K562 (cell line): Measurements from ENCODE around the gene PRKAG2. TPM values are rescaled to one million over a fixed set of nuclear protein-coding genes. Genes with fewer than 3 reads are reported as not detected.

Source experiments
- E4F1 ChIP-seq: fragments of 250-450 bp; sonication (Bioruptor Pico); IDR thresholded peaks from 2 replicates; pipeline ENCODE4 v1.5.0; 2021; ENCODE audit warnings: mild to moderate bottlenecking, borderline replicate concordance
- ELK3 ChIP-seq: fragments of 450-650 bp; formaldehyde crosslinking; IDR thresholded peaks from 2 replicates; pipeline ENCODE4 v1.4.0; 2020; ENCODE audit warnings: mild to moderate bottlenecking
- HMGN3 ChIP-seq: IDR thresholded peaks from 2 replicates; pipeline ENCODE4 v1.6.1; 2011; ENCODE audit warnings: borderline replicate concordance, low read depth, mild to moderate bottlenecking, mixed read lengths, low read length; ENCODE audit not compliant: insufficient read length; ENCODE audit errors: extremely low read depth
- MAZ ChIP-seq, 2 experiments: fragments of 450-650 bp in 1 of 2; sonication (generic) in 1 of 2; formaldehyde crosslinking; IDR thresholded peaks in 1 of 2; conservative IDR thresholded peaks in 1 of 2; 2 replicates each; pipeline versions ENCODE4 v1.4.0 to v1.5.0; 2020; ENCODE audit warnings: mild to moderate bottlenecking in 1 of 2, missing genetic modification reagents in 1 of 2
- NELFE ChIP-seq: IDR thresholded peaks from 2 replicates; pipeline ENCODE4 v1.6.1; 2011; ENCODE audit warnings: mild to moderate bottlenecking; ENCODE audit not compliant: insufficient read depth, insufficient read length
- NFATC3 ChIP-seq: fragments of 450-650 bp; IDR thresholded peaks from 2 replicates; pipeline ENCODE4 v1.6.1; 2017; ENCODE audit warnings: mild to moderate bottlenecking
- NFXL1 ChIP-seq: fragments of 450-650 bp; formaldehyde crosslinking; IDR thresholded peaks from 2 replicates; pipeline ENCODE4 v1.4.0; 2021; ENCODE audit warnings: mild to moderate bottlenecking
- PHF8 ChIP-seq: fragments of 200-600 bp; sonication (generic); IDR thresholded peaks from 2 replicates; pipeline ENCODE4 v1.6.1; 2012; ENCODE audit warnings: mixed run types, mild to moderate bottlenecking, inconsistent platforms, low read length, moderate library complexity, borderline replicate concordance
- SAFB2 ChIP-seq: fragments of 200-400 bp; formaldehyde crosslinking; IDR thresholded peaks from 2 replicates; pipeline ENCODE4 v1.6.1; 2018; ENCODE audit warnings: borderline replicate concordance, low read length, low read depth, moderate library complexity; ENCODE audit not compliant: severe bottlenecking
- TGIF2 ChIP-seq: sonication (generic); formaldehyde crosslinking; IDR thresholded peaks from 2 replicates; pipeline ENCODE4 v1.8.1; 2022; ENCODE audit warnings: mild to moderate bottlenecking, missing genetic modification reagents, moderate library complexity
- U2AF1 ChIP-seq: fragments of 200-400 bp; formaldehyde crosslinking; optimal IDR thresholded peaks from 2 replicates; pipeline ENCODE3; 2017; ENCODE audit warnings: mild to moderate bottlenecking, low read depth, low read length, moderate library complexity
- XRCC3 ChIP-seq: fragments of 450-650 bp; IDR thresholded peaks from 2 replicates; pipeline ENCODE4 v1.6.1; 2017; ENCODE audit warnings: mild to moderate bottlenecking, moderate library complexity
- ZC3H8 ChIP-seq: fragments of 450-650 bp; IDR thresholded peaks from 2 replicates; pipeline ENCODE4 v1.6.1; 2017
- ZFP36 ChIP-seq: fragments of 150-350 bp; IDR thresholded peaks from 2 replicates; pipeline ENCODE4 v1.6.1; 2018; ENCODE audit warnings: low read length, low read depth; ENCODE audit not compliant: partially characterized antibody
- polyA plus RNA-seq, 8 experiments: library from polyadenylated mRNA; depleted of rRNA in 4 of 8; stranded (reverse) in 5 of 8; unstranded in 3 of 8; fragments of >200 nt; fragmentation: Nextera tagmentation in 2 of 8; fragmentation: Illumina TruSeq in 1 of 8; extraction: Ambion mirVana in 2 of 8; extraction: Trizol in 1 of 8; gene quantifications; 2 replicates each; pipeline versions ENCODE4 v1.2.1 to v1.2.3, GENCODE V29; 2011 to 2014; ENCODE audit warnings: inconsistent platforms in 1 of 8, missing spikeins in 1 of 8
- total RNA-seq, 7 experiments: library from RNA; depleted of rRNA in 6 of 7; stranded (reverse); fragments of >200 nt in 6 of 7; fragmentation: Illumina TruSeq in 2 of 7; extraction: Trizol in 2 of 7; gene quantifications; 2 replicates each; pipeline versions ENCODE4 v1.2.1 to v1.2.3, GENCODE V29; 2011 to 2021; ENCODE audit warnings: low replicate concordance in 1 of 7
- TF ChIP-seq, protein P1 (sequence below): fragments of 450-650 bp; IDR thresholded peaks from 2 replicates; pipeline ENCODE4 v1.6.1; 2017; ENCODE audit warnings: antibody characterized with exemption

The PRKAG2 gene
- total and polyA plus RNA-seq, 9 of the 15 experiments (the other 6 are each of a cell fraction or from before 2014, with no cell fraction given) = 0.99 to 5.6 (median 3.3) TPM

- no peak for TF ChIP-seq TGIF2
- no peak for TF ChIP-seq ZC3H8
- TF ChIP-seq NFXL1 = no peak
- TF ChIP-seq XRCC3 = no peak
- TF ChIP-seq NFATC3 = no peak
- TF ChIP-seq HMGN3 = no peak
- TF ChIP-seq E4F1 = no peak
- no peak for TF ChIP-seq NELFE
- TF ChIP-seq SAFB2 = no peak
- TF ChIP-seq U2AF1 = no peak
- no peak for TF ChIP-seq ELK3 (CRISPR knock-in tag)
- TF ChIP-seq MAZ (CRISPR knock-in tag; conservative IDR thresholded peaks at IDR 0.05 in 1 of 2, IDR thresholded peaks at IDR 0.05 in 1 of 2) = no peak
- TF ChIP-seq ZFP36 = no peak
- TF ChIP-seq, protein P1, sequence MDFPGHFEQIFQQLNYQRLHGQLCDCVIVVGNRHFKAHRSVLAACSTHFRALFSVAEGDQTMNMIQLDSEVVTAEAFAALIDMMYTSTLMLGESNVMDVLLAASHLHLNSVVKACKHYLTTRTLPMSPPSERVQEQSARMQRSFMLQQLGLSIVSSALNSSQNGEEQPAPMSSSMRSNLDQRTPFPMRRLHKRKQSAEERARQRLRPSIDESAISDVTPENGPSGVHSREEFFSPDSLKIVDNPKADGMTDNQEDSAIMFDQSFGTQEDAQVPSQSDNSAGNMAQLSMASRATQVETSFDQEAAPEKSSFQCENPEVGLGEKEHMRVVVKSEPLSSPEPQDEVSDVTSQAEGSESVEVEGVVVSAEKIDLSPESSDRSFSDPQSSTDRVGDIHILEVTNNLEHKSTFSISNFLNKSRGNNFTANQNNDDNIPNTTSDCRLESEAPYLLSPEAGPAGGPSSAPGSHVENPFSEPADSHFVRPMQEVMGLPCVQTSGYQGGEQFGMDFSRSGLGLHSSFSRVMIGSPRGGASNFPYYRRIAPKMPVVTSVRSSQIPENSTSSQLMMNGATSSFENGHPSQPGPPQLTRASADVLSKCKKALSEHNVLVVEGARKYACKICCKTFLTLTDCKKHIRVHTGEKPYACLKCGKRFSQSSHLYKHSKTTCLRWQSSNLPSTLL = no peak
- no peak for TF ChIP-seq PHF8
Measured at GRCh38 chr7:151817981-151818673, 58.8 kb downstream of the PRKAG2 start (continued).
